HepG2 (cell line): ENCODE results near the gene CHMP1B. TPM values are rescaled to one million over a fixed set of nuclear protein-coding genes. Genes with fewer than 3 reads are reported as not detected.
A peak's percentile ranks its signal among the peaks of the same experiment; 100 is the strongest.

Experiments
- DNMT3B ChIP-seq: conservative IDR thresholded peaks from 2 replicates; pipeline ENCODE4 v1.6.1; 2016; ENCODE audit warnings: missing biosample characterization, control low read depth
- EED ChIP-seq: sonication (generic); formaldehyde crosslinking; IDR thresholded peaks from 2 replicates; pipeline ENCODE4 v1.5.0; 2020; ENCODE audit warnings: mild to moderate bottlenecking, missing genetic modification reagents
- FOXO4 ChIP-seq: sonication (generic); formaldehyde crosslinking; conservative IDR thresholded peaks from 2 replicates; pipeline ENCODE4 v1.8.1; 2023; ENCODE audit warnings: missing genetic modification reagents
- GABPB1 ChIP-seq: IDR thresholded peaks from 2 replicates; pipeline ENCODE4 v1.6.1; 2016; ENCODE audit warnings: mild to moderate bottlenecking, missing genetic modification reagents, moderate library complexity, missing compliant biosample characterization
- GLMP ChIP-seq: sonication (generic); formaldehyde crosslinking; IDR thresholded peaks from 2 replicates; pipeline ENCODE4 v1.9.0; 2021; ENCODE audit warnings: missing genetic modification reagents, mild to moderate bottlenecking, borderline replicate concordance
- HOXD1 ChIP-seq: sonication (generic); formaldehyde crosslinking; IDR thresholded peaks from 2 replicates; pipeline ENCODE4 v1.5.0; 2020; ENCODE audit warnings: missing genetic modification reagents
- KDM2A ChIP-seq: sonication (generic); formaldehyde crosslinking; IDR thresholded peaks from 2 replicates; pipeline ENCODE4 v1.4.0; 2020; ENCODE audit warnings: low read depth, missing genetic modification reagents, borderline replicate concordance
- MEF2D ChIP-seq: sonication (generic); formaldehyde crosslinking; IDR thresholded peaks from 2 replicates; pipeline ENCODE4 v1.5.1; 2020; ENCODE audit warnings: mild to moderate bottlenecking, missing genetic modification reagents
- NFE2L1 ChIP-seq: sonication (generic); formaldehyde crosslinking; IDR thresholded peaks from 2 replicates; pipeline ENCODE4 v1.4.0; 2020; ENCODE audit warnings: missing genetic modification reagents, mild to moderate bottlenecking, borderline replicate concordance
- PAF1 ChIP-seq: IDR thresholded peaks from 2 replicates; pipeline ENCODE4 v1.6.1; 2016; ENCODE audit warnings: missing genetic modification reagents, missing compliant biosample characterization
- RBAK ChIP-seq: sonication (generic); formaldehyde crosslinking; IDR thresholded peaks from 2 replicates; pipeline ENCODE4 v1.5.1; 2020; ENCODE audit warnings: mild to moderate bottlenecking, missing genetic modification reagents
- RNF2 ChIP-seq: fragments of 450-650 bp; conservative IDR thresholded peaks from 2 replicates; pipeline ENCODE4 v1.6.1; 2016; ENCODE audit warnings: low read depth
- SIN3B ChIP-seq: fragments of 150-350 bp; IDR thresholded peaks from 2 replicates; pipeline ENCODE4 v1.6.1; 2014; ENCODE audit warnings: low read length
- SPEN ChIP-seq: sonication (generic); formaldehyde crosslinking; IDR thresholded peaks from 2 replicates; pipeline ENCODE4 v1.5.1; 2020; ENCODE audit warnings: low read depth, mild to moderate bottlenecking, missing genetic modification reagents
- SRSF1 ChIP-seq: fragments of 200-400 bp; formaldehyde crosslinking; optimal IDR thresholded peaks from 2 replicates; pipeline ENCODE3; 2017; ENCODE audit warnings: mild to moderate bottlenecking, low read depth, low read length, moderate library complexity
- SYNCRIP ChIP-seq: fragments of 200-400 bp; formaldehyde crosslinking; IDR thresholded peaks from 2 replicates; pipeline ENCODE4 v1.6.1; 2018; ENCODE audit warnings: mild to moderate bottlenecking, low read depth, low read length; ENCODE audit not compliant: insufficient read depth
- TAF1 ChIP-seq: sonication (generic); formaldehyde crosslinking; IDR thresholded peaks from 2 replicates; pipeline ENCODE4 v1.4.0; 2020; ENCODE audit warnings: missing genetic modification reagents
- ZFX ChIP-seq: sonication (generic); formaldehyde crosslinking; IDR thresholded peaks from 2 replicates; pipeline ENCODE4 v1.4.0; 2020; ENCODE audit warnings: mild to moderate bottlenecking, low read depth, missing genetic modification reagents, moderate library complexity
- ZNF33B ChIP-seq: sonication (generic); formaldehyde crosslinking; IDR thresholded peaks from 2 replicates; pipeline ENCODE4 v1.5.1; 2020; ENCODE audit warnings: mild to moderate bottlenecking, missing genetic modification reagents
- ZNF451 ChIP-seq: sonication (generic); formaldehyde crosslinking; IDR thresholded peaks from 2 replicates; pipeline ENCODE4 v1.5.0; 2020; ENCODE audit warnings: mild to moderate bottlenecking, missing genetic modification reagents
- ZNF552 ChIP-seq: sonication (generic); formaldehyde crosslinking; IDR thresholded peaks from 2 replicates; pipeline ENCODE4 v1.9.0; 2022; ENCODE audit warnings: missing genetic modification reagents, mild to moderate bottlenecking, borderline replicate concordance
- ZNF564 ChIP-seq: sonication (generic); formaldehyde crosslinking; IDR thresholded peaks from 2 replicates; pipeline ENCODE4 v1.8.1; 2023; ENCODE audit warnings: mild to moderate bottlenecking, missing genetic modification reagents
- ZNF570 ChIP-seq: sonication (generic); formaldehyde crosslinking; IDR thresholded peaks from 2 replicates; pipeline ENCODE4 v1.4.0; 2020; ENCODE audit warnings: mild to moderate bottlenecking, missing genetic modification reagents, borderline replicate concordance
- ZNF713 ChIP-seq: sonication (generic); formaldehyde crosslinking; IDR thresholded peaks from 2 replicates; pipeline ENCODE4 v1.4.0; 2020; ENCODE audit warnings: mild to moderate bottlenecking, missing genetic modification reagents
- ZSCAN22 ChIP-seq: sonication (generic); formaldehyde crosslinking; IDR thresholded peaks from 2 replicates; pipeline ENCODE4 v1.4.0; 2020; ENCODE audit warnings: mild to moderate bottlenecking, missing genetic modification reagents
- polyA plus RNA-seq, 8 experiments: library from polyadenylated mRNA; depleted of rRNA in 3 of 8; stranded (reverse) in 7 of 8; unstranded in 1 of 8; fragments of >200 nt; fragmentation: Illumina TruSeq in 4 of 8; extraction: Trizol in 4 of 8; gene quantifications; 2 replicates each; pipeline versions ENCODE4 v1.2.1 to v1.2.3, GENCODE V29; 2011 to 2016; ENCODE audit warnings: low read depth in 4 of 8, missing spikeins in 1 of 8, mixed read lengths in 1 of 8; ENCODE audit not compliant: insufficient read depth in 1 of 8
- total RNA-seq, 5 experiments: library from RNA; depleted of rRNA; stranded (reverse); fragments of >200 nt; fragmentation: Illumina TruSeq; extraction: Trizol; gene quantifications; 2 replicates each; pipeline ENCODE4 v1.2.3, GENCODE V29; 2016; ENCODE audit warnings: low read depth in 1 of 5
- TF ChIP-seq, protein P1 (sequence below): IDR thresholded peaks from 2 replicates; pipeline ENCODE4 v1.6.1; 2016; ENCODE audit warnings: missing compliant biosample characterization, missing genetic modification reagents, borderline replicate concordance
- TF ChIP-seq, protein P2 (sequence below): IDR thresholded peaks from 2 replicates; pipeline ENCODE4 v1.6.1; 2016; ENCODE audit warnings: missing compliant biosample characterization, missing genetic modification reagents, borderline replicate concordance

CHMP1B gene
- total and polyA plus RNA-seq, 2 of the 13 experiments (the other 11 are each of a cell fraction or from before 2014, with no cell fraction given) = 18.8 to 20.2 TPM

- TF ChIP-seq, protein P1, sequence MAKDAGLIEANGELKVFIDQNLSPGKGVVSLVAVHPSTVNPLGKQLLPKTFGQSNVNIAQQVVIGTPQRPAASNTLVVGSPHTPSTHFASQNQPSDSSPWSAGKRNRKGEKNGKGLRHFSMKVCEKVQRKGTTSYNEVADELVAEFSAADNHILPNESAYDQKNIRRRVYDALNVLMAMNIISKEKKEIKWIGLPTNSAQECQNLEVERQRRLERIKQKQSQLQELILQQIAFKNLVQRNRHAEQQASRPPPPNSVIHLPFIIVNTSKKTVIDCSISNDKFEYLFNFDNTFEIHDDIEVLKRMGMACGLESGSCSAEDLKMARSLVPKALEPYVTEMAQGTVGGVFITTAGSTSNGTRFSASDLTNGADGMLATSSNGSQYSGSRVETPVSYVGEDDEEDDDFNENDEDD (CRISPR knock-in tag) = peak; percentile 18; the same call in 1 of the 2 replicates
- TF ChIP-seq ZSCAN22 (no peak), ZFX (no peak), PAF1 (no peak), ZNF713 (CRISPR knock-in tag) (no peak), GLMP (no peak), RBAK (CRISPR knock-in tag) (no peak), ZNF33B (CRISPR knock-in tag) (no peak), TAF1 (CRISPR knock-in tag) (no peak), ZNF451 (CRISPR knock-in tag) (no peak), SIN3B (no peak), MEF2D (CRISPR knock-in tag) (no peak), SPEN (no peak), SYNCRIP (no peak), ZNF570 (CRISPR knock-in tag) (no peak), DNMT3B (CRISPR knock-in tag) (no peak), SRSF1 (no peak), GABPB1 (CRISPR knock-in tag) (peak; percentile 24; the same call in 1 of the 2 replicates), RNF2 (no peak), EED (no peak), KDM2A (no peak), ZNF564 (CRISPR knock-in tag) (no peak), FOXO4 (CRISPR knock-in tag) (no peak), NFE2L1 (CRISPR knock-in tag) (no peak), ZNF552 (CRISPR knock-in tag) (no peak), HOXD1 (CRISPR knock-in tag) (no peak)
- TF ChIP-seq, protein P2, sequence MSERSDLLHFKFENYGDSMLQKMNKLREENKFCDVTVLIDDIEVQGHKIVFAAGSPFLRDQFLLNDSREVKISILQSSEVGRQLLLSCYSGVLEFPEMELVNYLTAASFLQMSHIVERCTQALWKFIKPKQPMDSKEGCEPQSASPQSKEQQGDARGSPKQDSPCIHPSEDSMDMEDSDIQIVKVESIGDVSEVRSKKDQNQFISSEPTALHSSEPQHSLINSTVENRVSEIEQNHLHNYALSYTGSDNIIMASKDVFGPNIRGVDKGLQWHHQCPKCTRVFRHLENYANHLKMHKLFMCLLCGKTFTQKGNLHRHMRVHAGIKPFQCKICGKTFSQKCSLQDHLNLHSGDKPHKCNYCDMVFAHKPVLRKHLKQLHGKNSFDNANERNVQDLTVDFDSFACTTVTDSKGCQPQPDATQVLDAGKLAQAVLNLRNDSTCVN (CRISPR knock-in tag) = no peak
These were observed 34.2 kb downstream of the CHMP1B start (continued) for GRCh38 chr18:11885278-11885947.
